Activated T-cell treated with anti-CD3 and anti-CD28 coated beads for 1 hour (primary cell): ENCODE data around the gene ACOXL.
A peak's percentile ranks its signal among the peaks of the same experiment; 100 is the strongest.

ENCODE experiments used
- DNase-seq: peaks from one replicate; pipeline ENCODE4 v3.0.0-alpha.2; 2020; ENCODE audit warnings: low read depth

ACOXL gene

DNA sequence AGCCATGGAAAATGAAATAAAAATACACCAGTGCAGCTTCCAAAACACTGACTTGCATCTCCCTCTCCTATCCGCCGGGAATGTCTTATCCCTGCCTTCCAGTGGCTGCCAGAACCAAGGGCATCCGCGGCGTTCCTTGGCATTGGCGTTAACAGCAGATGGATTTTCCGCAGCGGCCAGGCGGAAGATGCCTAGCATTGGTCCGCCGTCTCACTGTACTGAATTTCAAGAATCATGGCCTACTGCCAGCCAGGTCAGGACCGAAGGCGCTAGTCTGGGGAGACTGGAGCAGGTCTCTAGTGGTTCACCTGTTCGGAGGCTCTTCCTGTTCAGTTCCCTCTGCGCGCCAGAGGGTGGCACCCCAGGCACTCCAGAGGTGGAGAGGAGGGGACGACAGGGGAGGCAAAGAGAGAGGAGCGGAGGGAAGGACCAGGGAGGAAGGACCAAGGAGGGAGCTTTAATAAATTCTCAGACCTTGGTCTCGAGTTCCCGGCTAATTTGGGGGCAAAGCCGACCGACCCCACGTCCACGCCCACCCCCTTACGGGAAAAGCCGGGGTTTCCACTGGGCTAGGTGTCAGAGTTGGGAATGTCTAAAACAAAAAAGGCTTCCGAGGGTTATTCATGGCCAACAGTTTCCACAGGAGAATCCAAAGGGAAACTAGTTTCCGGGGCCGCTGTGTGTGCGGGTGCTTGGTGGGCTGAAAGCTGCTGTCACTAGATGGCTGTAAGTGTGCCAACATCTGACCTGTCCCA is 384.6 kb downstream of the ACOXL start:
- peak; percentile 50 for DNase-seq

DNA sequence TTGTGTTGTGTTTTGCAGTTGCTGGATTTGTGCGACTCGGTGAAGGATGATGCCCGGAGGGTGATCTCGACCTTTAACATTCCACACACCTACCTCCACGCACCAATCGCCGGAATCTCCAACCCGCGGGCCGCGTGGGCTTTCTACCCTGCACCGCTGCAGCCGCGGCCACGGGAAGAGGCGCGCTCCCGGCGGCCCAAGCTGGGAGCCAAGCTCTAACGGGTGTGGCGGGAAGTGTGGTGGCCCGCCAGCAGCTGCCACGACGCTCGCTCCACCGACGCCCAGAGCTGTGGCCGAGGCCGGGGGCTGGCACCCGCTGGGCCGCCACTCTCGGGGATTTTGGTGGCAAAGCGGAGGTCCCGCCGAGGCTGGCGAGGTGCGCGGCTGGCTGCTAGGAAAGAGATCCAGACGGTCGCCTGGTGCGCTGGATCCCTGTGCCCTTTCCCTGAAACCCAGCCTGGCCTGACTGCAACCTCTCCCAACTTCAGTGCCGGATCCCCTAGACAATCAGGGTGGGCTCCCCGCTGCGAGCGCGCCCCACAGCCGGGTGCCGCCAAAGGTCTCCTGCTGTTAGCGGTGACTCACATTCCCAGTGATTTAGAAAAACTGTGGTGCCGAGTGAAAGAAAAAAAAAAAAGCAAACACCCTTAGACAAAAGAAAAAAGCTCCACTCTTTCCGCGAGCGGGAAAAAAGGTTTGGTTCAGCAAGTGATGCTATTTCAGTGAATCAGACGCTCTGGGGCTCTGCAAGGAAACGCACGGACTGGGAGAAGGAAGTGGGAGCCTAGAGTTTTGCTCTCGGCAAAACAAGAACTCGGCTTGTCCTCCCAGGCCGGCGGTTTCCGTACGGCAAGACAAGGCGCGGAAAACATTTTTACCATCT is 385.5 kb downstream of the ACOXL start:
- no peak for DNase-seq

DNA sequence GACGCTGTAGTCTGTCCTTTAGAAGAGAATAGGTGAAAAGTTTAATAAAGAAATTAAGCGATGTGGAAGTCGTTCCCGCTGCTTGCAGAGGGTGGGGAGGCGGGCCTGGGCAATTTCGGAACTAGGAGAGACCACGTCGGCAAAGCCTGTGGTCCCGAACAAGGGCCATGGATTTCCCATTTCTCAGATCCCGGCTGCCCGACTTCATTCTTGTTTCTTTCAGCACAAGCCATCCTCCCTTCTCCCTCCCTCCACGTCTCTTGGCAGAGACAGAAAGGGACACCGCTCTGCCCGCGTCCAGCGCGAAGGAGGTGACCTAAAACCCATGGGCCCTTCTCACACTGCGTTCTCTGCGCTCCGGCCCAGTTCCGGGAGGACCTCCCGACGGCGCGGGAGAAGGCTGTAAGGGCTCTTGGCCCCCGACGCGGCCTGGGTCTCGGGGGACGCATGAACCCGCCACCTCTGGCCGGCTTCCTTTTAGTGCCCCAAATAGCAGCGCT is 386.2 kb downstream of the ACOXL start:
- DNase-seq, result peak; percentile 1

DNA sequence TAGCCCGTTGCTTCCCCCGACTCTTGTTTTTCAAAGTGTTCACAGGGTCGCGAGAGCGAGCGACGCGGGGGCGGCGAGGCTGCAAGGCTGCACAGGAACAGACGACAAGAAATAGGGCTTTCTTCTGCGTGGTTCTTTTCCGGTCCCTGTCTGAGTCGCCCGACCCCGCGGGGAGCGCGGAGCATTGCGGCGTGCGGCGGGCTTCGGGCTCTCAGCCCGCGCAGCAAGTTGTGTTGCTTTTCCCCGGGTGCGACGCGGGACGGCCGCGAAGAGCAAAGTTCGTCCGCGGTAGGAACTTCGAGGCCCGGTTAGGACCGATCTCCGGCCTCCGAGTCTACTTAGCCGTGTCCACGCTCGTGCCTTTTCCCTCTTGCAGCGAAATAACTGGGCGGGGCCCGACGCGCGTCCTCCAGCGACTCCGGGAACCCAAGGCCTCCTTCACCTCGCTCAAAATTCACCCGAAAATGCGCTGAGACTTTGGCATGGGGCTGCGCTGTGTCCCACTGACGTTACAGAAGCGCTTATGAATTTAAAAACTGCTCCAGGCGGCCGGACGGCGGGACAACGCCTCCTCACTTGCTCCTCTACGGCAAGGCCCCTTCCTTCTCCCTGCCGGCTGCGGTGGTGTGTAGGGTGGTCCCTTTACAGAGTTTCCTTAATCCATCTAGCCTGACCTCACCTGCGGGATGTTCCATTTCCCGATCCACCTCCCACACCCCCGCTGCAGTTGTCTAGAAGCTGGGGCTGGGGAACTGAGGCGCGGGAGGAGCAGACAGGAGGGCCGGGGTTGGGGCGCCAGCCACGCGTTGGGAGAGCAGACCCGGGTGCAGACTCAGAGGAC is 386.8 kb downstream of the ACOXL start:
- peak; percentile 16 for DNase-seq

DNA sequence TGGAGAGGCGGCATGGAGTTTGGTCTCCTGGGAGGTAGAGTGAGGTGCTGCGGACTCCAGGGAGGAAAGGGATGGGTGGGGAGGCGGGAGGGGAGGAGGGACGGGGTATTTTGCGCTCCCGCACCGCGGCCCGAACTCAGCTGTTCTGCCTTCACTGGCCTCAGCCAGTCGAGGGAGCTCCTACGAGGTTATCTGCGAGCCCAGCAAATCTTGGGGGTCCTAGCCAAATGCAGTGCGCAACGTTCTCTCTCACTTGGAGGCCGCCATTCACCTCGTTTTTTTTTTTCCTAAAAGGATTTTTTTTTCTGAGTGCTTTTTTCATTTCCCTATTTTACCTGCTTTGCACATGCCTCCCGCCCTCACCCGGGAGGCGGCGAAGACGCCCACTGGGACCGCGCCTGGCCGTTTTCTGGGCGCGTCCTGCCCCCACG is 387.5 kb downstream of the ACOXL start:
- no peak for DNase-seq

DNA sequence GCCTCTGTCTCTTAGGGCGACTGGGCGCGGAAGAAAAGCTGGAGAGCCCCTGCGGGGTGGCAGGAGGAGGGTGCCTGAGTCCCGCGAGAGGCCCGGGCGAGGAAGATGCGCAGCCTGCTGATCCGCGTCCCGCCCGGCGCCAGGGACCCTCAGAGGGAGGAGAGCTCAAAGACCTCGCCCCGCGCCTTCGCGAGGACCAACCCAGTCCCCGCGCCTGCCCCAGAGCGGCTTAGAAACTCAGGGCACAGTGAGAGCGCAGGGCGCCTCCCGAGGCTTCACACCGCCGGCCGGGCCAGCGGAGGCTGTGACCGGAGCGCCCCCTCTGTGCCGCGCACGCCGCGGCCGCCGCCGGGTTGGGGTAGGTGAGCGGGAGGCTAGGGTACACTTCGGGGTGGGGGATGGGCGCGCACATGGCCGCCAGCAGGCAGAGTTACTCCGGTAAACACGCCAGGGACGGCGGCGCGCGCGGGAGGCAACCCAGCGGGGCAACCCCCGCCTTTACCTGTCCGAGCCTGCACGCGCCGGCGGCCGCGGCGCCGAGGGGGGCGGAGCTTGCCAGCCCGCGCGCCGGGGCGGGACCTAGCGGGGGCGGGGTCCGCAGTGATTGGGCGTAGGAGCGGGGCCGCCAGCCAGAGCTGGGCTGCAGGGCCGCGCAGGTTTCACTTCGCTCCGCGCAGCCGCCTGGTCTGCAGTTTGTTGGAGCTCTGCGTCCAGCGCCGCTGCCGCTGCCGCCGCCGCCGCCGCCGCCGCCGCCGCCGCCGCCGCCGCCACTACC is 388.1 kb downstream of the ACOXL start, which contains the start of gene BCL2L11:
Gene BCL2L11 (plus strand): TSS at position 662 of the 775 bp plus-strand sequence. CDS start 2,832 bp downstream, outside the sequence.
- peak; percentile 82 for DNase-seq

DNA sequence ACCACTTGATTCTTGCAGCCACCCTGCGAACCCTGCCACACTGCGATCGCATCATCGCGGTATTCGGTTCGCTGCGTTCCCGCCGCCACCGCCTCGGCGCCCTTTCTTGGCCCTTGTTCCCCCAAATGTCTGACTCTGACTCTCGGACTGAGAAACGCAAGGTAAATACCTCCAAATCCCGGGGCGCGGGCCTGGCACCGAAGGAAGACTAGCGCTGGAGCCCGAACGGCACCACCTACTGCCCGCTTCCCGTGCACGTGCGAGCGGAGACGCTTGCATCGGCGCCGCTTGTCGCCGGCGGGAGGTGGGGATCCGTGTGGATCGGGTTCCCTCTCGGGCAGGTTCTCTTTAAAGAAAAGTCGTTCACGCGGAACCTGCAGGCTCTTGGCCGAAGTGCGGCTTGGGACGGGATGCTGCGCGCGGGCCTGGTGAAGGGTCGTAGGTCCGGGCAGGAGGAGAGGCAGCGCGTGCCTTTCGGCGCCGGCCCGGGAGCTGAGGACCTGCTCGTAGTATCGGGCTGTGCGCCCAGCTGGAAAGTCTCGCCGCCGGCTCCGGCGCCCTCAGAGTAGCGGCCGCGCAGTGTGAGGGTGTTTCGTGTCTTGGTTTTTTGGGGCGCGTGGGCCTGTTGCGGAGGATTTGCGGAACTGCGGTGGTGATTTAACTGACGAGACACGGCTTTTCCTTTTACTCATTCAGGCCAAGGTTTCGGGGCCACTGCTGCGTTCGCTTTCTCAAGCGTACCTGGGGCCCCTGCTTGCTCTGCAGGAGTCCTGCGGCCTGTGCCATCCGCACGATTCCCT is 388.9 kb downstream of the ACOXL start:
- peak; percentile 37 for DNase-seq

DNA sequence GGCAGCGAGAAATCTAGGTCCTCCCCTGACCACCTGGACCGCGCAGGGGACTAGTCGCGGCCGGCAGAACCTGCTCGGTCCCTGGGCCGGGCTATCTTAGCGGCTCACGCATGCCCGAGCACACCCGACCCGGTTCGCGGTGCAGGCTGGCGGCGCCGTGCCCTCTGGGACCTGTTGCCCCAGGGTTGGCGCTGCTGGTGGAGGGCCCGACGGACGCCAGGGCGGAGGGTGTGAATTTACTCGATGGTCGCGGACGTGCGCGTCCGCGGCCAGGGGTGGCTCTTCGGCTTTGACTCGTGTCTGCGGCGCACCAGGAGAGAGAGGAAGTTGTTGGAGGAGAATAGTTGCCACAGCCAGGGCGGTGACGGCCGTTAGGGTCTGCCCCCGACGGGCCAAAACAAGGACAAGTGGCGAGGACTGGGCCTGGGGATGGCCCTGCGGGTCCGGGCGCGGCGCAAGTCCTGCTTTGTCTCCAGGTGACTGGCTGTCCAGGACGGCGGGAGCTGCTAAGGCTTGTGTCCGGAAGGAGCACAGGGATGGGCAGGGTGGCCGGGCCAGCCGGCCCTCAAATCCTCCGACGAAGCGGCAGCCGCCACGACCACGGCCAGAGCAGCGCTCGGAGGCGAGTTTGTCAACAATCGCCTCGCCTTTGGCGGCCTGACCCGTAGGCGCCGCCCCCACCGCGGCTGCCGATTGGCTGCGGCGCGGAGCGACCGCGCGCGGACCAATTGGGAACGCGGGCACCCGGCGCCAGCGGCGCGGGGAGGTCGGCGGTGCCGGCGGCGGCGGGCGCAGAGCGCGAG is 389.7 kb downstream of the ACOXL start:
- peak; percentile 66 for DNase-seq

DNA sequence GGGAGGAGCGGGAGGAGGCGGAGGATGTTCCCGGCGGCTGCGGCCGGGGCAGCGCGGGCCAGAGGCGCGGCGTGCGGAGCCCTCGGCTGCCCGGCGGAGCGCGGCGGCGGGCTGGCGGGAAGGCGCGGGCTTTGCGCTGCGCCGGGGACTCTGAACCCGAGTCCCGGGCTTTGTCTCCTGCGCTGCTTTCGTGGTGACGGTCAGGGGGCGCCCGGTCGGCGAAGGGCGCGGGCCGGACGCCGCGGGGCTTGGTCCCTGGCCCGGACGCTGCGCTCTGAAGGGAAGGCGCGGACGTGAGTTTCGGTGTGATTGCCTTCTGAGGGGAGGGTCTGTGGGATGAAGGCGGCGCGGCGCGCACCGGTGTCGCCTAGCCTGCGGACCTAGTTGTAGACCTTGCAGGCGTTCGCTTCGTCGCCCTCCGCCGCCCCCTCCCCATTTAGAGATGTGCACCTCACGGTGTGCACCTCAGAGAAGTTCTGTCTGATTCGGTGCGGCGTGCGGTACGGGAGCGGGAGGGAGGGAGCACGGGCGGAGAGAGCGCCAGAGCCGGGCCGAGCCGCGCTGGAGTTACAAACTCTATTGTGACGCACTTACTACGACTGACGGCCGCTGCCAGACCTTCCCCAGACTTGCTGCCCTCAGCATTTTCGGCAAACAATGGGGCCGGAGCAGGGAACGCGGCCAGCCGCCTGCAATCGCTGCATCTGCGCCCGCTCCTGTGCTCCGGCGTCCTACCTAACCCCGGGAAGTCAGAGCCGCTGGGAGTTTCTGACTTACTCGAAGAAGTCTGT is 390.5 kb downstream of the ACOXL start:
- peak; percentile 2 for DNase-seq

DNA sequence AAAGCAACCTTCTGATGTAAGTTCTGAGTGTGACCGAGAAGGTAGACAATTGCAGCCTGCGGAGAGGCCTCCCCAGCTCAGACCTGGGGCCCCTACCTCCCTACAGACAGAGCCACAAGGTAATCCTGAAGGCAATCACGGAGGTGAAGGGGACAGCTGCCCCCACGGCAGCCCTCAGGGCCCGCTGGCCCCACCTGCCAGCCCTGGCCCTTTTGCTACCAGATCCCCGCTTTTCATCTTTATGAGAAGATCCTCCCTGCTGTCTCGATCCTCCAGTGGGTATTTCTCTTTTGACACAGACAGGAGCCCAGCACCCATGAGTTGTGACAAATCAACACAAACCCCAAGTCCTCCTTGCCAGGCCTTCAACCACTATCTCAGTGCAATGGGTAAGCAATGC is 391.4 kb downstream of the ACOXL start:
- no peak for DNase-seq

DNA sequence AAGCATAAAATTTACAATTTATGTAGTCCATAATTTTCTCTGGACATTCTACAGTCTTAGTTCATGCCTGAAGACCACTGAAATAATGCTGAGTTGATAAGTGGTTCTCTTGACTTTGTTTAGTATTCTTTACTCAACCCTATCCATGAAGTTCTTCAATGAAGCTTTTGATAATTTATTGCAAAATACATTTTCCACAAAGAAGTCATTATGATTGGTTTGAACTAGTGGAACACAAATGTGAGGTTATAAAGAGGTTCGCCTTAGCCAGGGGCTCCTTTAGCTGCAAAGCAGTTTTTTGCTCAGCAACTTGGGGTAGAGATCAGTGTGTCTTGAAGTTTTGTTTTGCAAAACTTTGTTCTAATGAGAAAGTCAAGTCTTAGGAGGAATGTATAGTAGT is 394.2 kb downstream of the ACOXL start:
- no peak for DNase-seq

DNA sequence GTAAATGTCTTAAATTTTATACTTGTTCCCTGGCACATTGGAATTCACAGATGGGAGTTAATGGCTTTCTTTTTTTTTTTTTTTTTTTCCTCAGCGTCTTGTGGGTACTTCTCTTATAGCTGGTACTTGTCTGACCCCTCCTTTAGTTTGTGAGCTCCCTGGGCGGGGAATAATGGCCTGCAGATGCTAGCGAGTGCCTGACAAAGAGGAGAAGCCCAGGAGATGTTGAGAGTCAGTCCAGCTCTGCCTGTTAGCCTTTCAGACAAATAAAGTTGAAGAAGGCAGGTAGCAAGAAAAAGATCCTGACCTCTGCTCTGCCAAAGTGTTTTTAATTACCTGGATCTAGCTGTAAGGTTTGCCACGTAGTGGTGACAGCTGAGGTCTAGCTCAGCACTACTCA is 395.0 kb downstream of the ACOXL start:
- DNase-seq, result no peak

DNA sequence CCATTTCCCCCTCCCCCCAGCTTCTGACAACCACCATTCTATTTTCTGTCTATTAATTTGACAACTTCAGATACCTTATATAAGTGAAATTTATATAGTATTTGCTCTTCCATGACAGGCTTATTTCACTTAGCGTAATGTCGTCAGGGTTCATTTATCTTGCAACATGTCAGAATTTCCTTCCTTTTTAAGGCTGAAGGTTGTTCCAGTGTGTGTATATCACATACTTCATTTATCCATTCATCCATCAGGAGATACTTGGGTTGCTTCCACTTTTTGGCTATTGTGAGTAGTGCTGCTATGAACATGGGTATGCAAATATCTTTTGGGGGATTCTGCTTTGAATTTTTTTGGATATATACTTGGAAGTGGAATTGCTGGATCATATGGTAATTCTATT is 395.7 kb downstream of the ACOXL start:
- no peak for DNase-seq

DNA sequence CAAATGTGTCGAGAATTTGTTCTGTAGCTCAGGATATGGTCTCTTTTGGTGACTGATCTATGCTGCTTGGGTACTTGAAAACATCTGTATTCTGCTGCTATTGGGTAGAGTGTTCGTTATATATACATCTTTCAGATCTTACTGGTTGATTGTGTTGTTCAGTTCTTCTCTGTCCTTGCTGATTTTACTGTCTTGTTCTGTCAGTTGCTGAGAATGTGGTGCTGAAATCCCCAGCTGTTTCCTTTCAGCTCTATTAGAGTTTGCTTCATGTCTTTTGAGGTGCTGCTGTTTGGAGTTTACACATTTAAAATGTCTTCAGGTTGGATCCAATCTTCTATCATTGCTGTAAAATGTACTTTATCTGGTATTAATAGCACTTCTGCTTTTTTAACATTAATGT is 401.2 kb downstream of the ACOXL start:
- no peak for DNase-seq

DNA sequence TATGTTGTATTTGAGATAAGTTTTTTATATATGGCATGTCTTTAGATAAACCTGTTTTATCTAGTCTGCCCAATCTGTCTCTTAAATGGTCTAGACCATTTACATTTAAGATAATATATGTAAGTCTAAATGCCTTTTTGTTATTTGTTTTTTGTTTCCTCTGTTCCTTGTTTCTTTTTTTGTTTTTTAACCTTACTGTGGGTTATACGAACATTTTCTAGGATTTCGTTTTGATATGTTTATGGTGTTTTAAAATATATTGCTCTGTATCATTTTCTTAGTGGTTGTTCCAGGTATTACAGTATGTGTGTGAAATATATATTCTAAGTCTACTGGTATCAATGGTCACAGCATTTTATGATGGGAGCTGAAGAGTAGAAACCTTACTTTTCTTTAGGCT is 401.7 kb downstream of the ACOXL start:
- DNase-seq, result no peak

DNA sequence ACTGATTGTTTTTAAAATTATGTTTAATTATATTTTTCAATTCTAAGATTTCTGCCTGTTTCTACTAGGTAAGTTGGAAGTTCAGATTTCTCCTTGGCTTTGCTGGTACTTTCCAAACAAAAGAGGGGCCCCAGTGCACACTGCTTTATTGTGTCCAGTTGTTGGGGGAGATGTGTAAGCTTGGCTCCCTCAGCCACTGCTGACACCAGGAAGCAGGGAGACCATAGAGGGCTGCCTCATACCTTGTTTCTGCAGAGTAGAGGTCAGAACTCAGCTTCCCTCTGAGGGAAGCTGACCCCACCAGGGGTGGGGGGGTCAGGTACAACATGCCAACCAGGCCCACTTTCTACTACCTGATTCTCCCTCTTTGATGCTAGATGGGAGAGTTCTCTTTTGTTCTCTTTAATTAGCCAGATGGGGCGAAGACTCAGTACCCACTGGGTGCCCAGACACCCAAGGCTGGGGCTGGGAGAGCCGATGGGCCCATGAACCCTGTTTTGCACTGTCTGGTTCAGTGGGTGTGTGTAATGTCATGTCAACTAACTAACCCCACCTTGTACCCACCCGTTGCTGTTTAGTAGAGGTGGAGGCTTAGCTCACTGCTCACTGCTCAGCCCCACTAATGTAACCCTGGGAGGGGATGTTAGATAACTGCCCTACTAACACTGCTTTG is 403.0 kb downstream of the ACOXL start:
- no peak for DNase-seq

DNA sequence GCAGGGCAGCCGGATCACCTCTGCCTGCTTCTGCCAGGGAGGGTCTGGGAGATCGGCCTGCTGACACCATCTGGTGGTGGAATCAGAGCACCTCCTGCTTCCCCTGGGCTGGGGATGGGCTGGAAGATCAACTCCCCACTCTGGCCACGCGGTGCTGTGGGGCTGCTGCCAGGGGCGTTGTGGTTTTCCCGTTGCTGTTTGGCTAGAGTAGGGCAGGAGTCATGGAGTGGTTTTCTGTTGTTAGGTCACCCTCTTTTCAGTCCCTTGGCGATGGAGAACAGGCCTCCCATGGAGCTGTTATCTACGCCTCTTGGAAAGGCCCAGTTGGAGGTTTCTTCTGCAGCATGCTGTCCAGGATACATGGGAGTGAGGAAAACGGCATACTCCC is 403.5 kb downstream of the ACOXL start:
- DNase-seq, result no peak

DNA sequence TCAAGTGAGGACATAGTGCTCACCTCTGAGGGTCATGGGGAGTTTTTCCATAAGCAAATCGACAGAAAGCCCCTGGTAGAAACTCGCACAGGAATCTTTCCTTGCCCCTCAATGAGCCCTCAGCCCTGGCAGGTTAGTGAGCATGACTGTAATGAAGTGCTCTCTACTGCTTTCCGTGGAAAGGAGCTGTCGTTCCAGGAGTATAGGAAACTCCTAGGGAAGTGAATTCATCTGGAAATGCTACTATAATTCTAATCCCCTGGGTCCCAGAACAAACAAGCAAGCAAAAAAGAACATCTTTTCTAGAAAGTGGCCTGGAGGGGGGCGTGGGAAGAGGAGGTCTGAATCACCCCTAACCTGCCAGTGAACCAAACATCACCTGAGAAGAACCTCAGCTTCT is 406.5 kb downstream of the ACOXL start:
- DNase-seq, result no peak
